Natural killer cell treated with Interleukin-12 subunit alpha and Interleukin-12 subunit beta and Interleukin-15 and Interleukin-18, amount 100 ng/mL, for 72 hours (primary cell): ENCODE data around the gene CEBPZOS. TPM values are rescaled to one million over a fixed set of nuclear protein-coding genes. Genes with fewer than 3 reads are reported as not detected.
"Not testable (repeated sequence)": the region's sequence is repeated elsewhere in the genome, so short reads cannot be mapped to it uniquely, and the experiment has no call there.

Experiments
- ATAC-seq, 2 donors: fragments of 150-1000 bp; cut with Tn5 transposase in 1 of 2; sonication (Bioruptor Pico), chemical (Tn5 transposase) in 1 of 2; 2 replicates each; pipeline ENCODE4 v1.10.0; 2021
- DNase-seq: peaks from one replicate; pipeline ENCODE4 v3.0.0; 2022; ENCODE audit warnings: low spot score
- H3K27ac Mint-ChIP-seq, 2 donors: 1 replicate in 1 of 2; 2 replicates in 1 of 2; pipeline ENCODE4 v1.8.0; 2022; ENCODE audit warnings: mixed read lengths in 2 of 2, mild to moderate bottlenecking in 1 of 2, moderate library complexity in 1 of 2
- H3K27me3 Mint-ChIP-seq, 2 donors: 1 replicate in 1 of 2; 2 replicates in 1 of 2; pipeline ENCODE4 v1.8.0; 2022; ENCODE audit warnings: mixed read lengths in 2 of 2
- H3K36me3 Mint-ChIP-seq: one replicate; pipeline ENCODE4 v1.8.0; 2022; ENCODE audit warnings: mixed read lengths
- H3K4me1 Mint-ChIP-seq, 2 donors: 1 replicate in 1 of 2; 2 replicates in 1 of 2; pipeline ENCODE4 v1.8.0; 2022; ENCODE audit warnings: low read depth in 2 of 2, mixed read lengths in 2 of 2, mild to moderate bottlenecking in 1 of 2
- H3K4me3 Mint-ChIP-seq: one replicate; pipeline ENCODE4 v1.8.0; 2022; ENCODE audit warnings: mixed read lengths
- H3K9me3 Mint-ChIP-seq: 2 replicates; pipeline ENCODE4 v1.8.0; 2022; ENCODE audit warnings: mixed read lengths
- total RNA-seq, 2 donors: library from RNA; stranded (reverse); gene quantifications; one replicate each; pipeline ENCODE4 v1.2.3, GENCODE V29; 2022

Gene CEBPZOS
- total RNA-seq, 2 donors from 2014 or later: 32.6 to 37.9 TPM

- DNase-seq (no peak), ATAC-seq (no peak)
- Mint-ChIP-seq H3K4me3 (peak overlapping the region; percentile 15), H3K9me3 (peaks cover 6% of the 10 kb centered on the region), H3K36me3 (peaks cover 56% of the 10 kb centered on the region), H3K27me3 (no peaks in the 10 kb centered on the region), H3K4me1 (peaks cover 32 to 38% of the 10 kb centered on the region in 2 donors), H3K27ac (peak overlapping the region in 1 of 2 donors; percentile 70)
Measured at GRCh38 chr2:37203708-37204107, 7.4 kb downstream of the CEBPZOS start.

GRCh38 chr2:37205071-37205661 lies 8.9 kb downstream of the CEBPZOS start:
- Mint-ChIP-seq H3K4me1 (peaks cover 29 to 36% of the 10 kb centered on the region in 2 donors), H3K36me3 (peaks cover 71% of the 10 kb centered on the region)
- not testable (repeated sequence) for H3K27me3 Mint-ChIP-seq, H3K27ac Mint-ChIP-seq, H3K4me3 Mint-ChIP-seq, ATAC-seq, DNase-seq, H3K9me3 Mint-ChIP-seq

- peaks cover 6% of the 10 kb centered on the region for H3K9me3 Mint-ChIP-seq
- H3K4me3 Mint-ChIP-seq: no peak overlapping the region
- H3K36me3 Mint-ChIP-seq: peaks cover 78% of the 10 kb centered on the region
- H3K27me3 Mint-ChIP-seq: no peaks in the 10 kb centered on the region
- no peak for ATAC-seq
- H3K4me1 Mint-ChIP-seq: peaks cover 29 to 36% of the 10 kb centered on the region in 2 donors
- no peak for DNase-seq
- no peak overlapping the region for H3K27ac Mint-ChIP-seq
Measured at GRCh38 chr2:37205689-37206341, 9.5 kb downstream of the CEBPZOS start.

GRCh38 chr2:37206760-37207159 lies 10.5 kb downstream of the CEBPZOS start:
- not testable (repeated sequence) for DNase-seq, H3K27me3 Mint-ChIP-seq, H3K4me3 Mint-ChIP-seq, ATAC-seq, H3K9me3 Mint-ChIP-seq, H3K27ac Mint-ChIP-seq
- Mint-ChIP-seq H3K36me3 (peaks cover 83% of the 10 kb centered on the region), H3K4me1 (peaks cover 27 to 29% of the 10 kb centered on the region in 2 donors)

GRCh38 chr2:37211212-37211611 lies 14.9 kb downstream of the CEBPZOS start:
- Mint-ChIP-seq H3K4me1 (peaks cover 12 to 19% of the 10 kb centered on the region in 2 donors), H3K4me3 (no peak overlapping the region), H3K27me3 (no peaks in the 10 kb centered on the region), H3K27ac (no peak overlapping the region), H3K9me3 (peaks cover 6% of the 10 kb centered on the region), H3K36me3 (peaks cover 70% of the 10 kb centered on the region)
- DNase-seq: no peak
- no peak for ATAC-seq

- H3K27ac Mint-ChIP-seq: no peak overlapping the region
- ATAC-seq: no peak
- H3K27me3 Mint-ChIP-seq: no peaks in the 10 kb centered on the region
Measured at GRCh38 chr2:37211939-37212338, 15.6 kb downstream of the CEBPZOS start.

GRCh38 chr2:37215250-37215649 lies 19.0 kb downstream of the CEBPZOS start:
- no peak overlapping the region for H3K4me3 Mint-ChIP-seq
- H3K4me1 Mint-ChIP-seq: peaks cover 0 to 3% of the 10 kb centered on the region in 2 donors
- no peaks in the 10 kb centered on the region for H3K9me3 Mint-ChIP-seq
- DNase-seq (no peak), ATAC-seq (no peak)
- no peaks in the 10 kb centered on the region for H3K27me3 Mint-ChIP-seq
- peaks cover 30% of the 10 kb centered on the region for H3K36me3 Mint-ChIP-seq
- peak overlapping the region; percentile 14 to 41 for H3K27ac Mint-ChIP-seq

More at GRCh38 chr2:37211939-37212338, 15.6 kb downstream of the CEBPZOS start:
- Mint-ChIP-seq H3K4me1 (peaks cover 9 to 14% of the 10 kb centered on the region in 2 donors), H3K4me3 (no peak overlapping the region), H3K9me3 (peaks cover 6% of the 10 kb centered on the region), H3K36me3 (peaks cover 63% of the 10 kb centered on the region)
- DNase-seq: no peak

- H3K27ac Mint-ChIP-seq: no peak overlapping the region
- DNase-seq (no peak), ATAC-seq (no peak)
- no peaks in the 10 kb centered on the region for H3K27me3 Mint-ChIP-seq
- H3K36me3 Mint-ChIP-seq: peaks cover 26% of the 10 kb centered on the region
- no peak overlapping the region for H3K4me3 Mint-ChIP-seq
- H3K4me1 Mint-ChIP-seq: peaks cover 11 to 22% of the 10 kb centered on the region in 2 donors
- H3K9me3 Mint-ChIP-seq: no peaks in the 10 kb centered on the region
Measured at GRCh38 chr2:37219046-37219445, 22.8 kb downstream of the CEBPZOS start.

- no peak for DNase-seq
- no peak for ATAC-seq
- Mint-ChIP-seq H3K4me1 (peaks cover 25 to 37% of the 10 kb centered on the region in 2 donors), H3K9me3 (no peaks in the 10 kb centered on the region), H3K4me3 (no peak overlapping the region), H3K27ac (no peak overlapping the region), H3K36me3 (peaks cover 30% of the 10 kb centered on the region), H3K27me3 (no peaks in the 10 kb centered on the region)
Measured at GRCh38 chr2:37223131-37223530, 26.8 kb downstream of the CEBPZOS start.

GRCh38 chr2:37224063-37224462 lies 27.8 kb downstream of the CEBPZOS start:
- H3K36me3 Mint-ChIP-seq: peaks cover 30% of the 10 kb centered on the region
- no peak overlapping the region for H3K4me3 Mint-ChIP-seq
- H3K27ac Mint-ChIP-seq: no peak overlapping the region
- peaks cover 25 to 38% of the 10 kb centered on the region in 2 donors for H3K4me1 Mint-ChIP-seq
- no peaks in the 10 kb centered on the region for H3K27me3 Mint-ChIP-seq
- ATAC-seq: no peak
- H3K9me3 Mint-ChIP-seq: no peaks in the 10 kb centered on the region
- no peak for DNase-seq

GRCh38 chr2:37225129-37225528 lies 28.8 kb downstream of the CEBPZOS start:
- H3K9me3 Mint-ChIP-seq, DNase-seq, ATAC-seq, H3K4me3 Mint-ChIP-seq, H3K27me3 Mint-ChIP-seq: not testable (repeated sequence)
- Mint-ChIP-seq H3K4me1 (peaks cover 28 to 42% of the 10 kb centered on the region in 2 donors), H3K27ac (peak overlapping the region in 1 of 2 donors; percentile 16), H3K36me3 (peaks cover 30% of the 10 kb centered on the region)

- Mint-ChIP-seq H3K4me1 (peaks cover 26 to 38% of the 10 kb centered on the region in 2 donors), H3K36me3 (peaks cover 24% of the 10 kb centered on the region), H3K27ac (no peak overlapping the region), H3K27me3 (no peaks in the 10 kb centered on the region), H3K9me3 (no peaks in the 10 kb centered on the region), H3K4me3 (peak overlapping the region; percentile 51)
- no peak for ATAC-seq
- no peak for DNase-seq
Measured at GRCh38 chr2:37226863-37227262, 30.6 kb downstream of the CEBPZOS start.

- DNase-seq (no peak), ATAC-seq (no peak)
- Mint-ChIP-seq H3K4me1 (peaks cover 20 to 24% of the 10 kb centered on the region in 2 donors), H3K4me3 (no peak overlapping the region), H3K36me3 (peaks cover 10% of the 10 kb centered on the region), H3K27me3 (no peaks in the 10 kb centered on the region), H3K27ac (no peak overlapping the region), H3K9me3 (no peaks in the 10 kb centered on the region)
Measured at GRCh38 chr2:37228788-37229187, 32.5 kb downstream of the CEBPZOS start.

GRCh38 chr2:37230581-37230980 lies 34.3 kb downstream of the CEBPZOS start:
- no peaks in the 10 kb centered on the region for H3K9me3 Mint-ChIP-seq
- ATAC-seq (no peak), DNase-seq (no peak)
- H3K27ac Mint-ChIP-seq: no peak overlapping the region
- peaks cover 6% of the 10 kb centered on the region for H3K36me3 Mint-ChIP-seq
- H3K4me3 Mint-ChIP-seq: no peak overlapping the region
- H3K4me1 Mint-ChIP-seq: peaks cover 16 to 17% of the 10 kb centered on the region in 2 donors
- H3K27me3 Mint-ChIP-seq: no peaks in the 10 kb centered on the region
